ENCODE results near the gene SLC25A29. TPM values are rescaled to one million over a fixed set of nuclear protein-coding genes. Genes with fewer than 3 reads are reported as not detected.

SLC25A29 gene
- total and polyA plus RNA-seq, 2 of the 4 experiments (the other 2 are of a cell fraction): 6.5 to 37.7 TPM

- POLR2A ChIA-PET (ENCODE audit: unreplicated experiment): no interaction called here
- no TSS peak for BruUV-seq (replicated peaks)
Measured at GRCh38 chr14:100261621-100262020, 44.6 kb downstream of the SLC25A29 start.

More at GRCh38 chr14:100261621-100262020, 44.6 kb downstream of the SLC25A29 start:
- Histone ChIP-seq H3K36me3 (ENCODE audit: control insufficient read depth, insufficient read depth, low read length) (peaks cover 18% of the 10 kb centered on the region), H4K5ac (ENCODE audit: low read depth, low read length) (no peak overlapping the region), H3K4me3 (ENCODE audit: insufficient read depth, low read depth, low read length) (no peak overlapping the region), H3K4me1 (ENCODE audit: control insufficient read depth, insufficient read depth, low read length) (peaks cover 10% of the 10 kb centered on the region), H4K91ac (ENCODE audit: insufficient read depth, low read depth, low read length) (no peak overlapping the region), H3K14ac (replicated peaks; ENCODE audit: low read depth, low read length) (no peak overlapping the region), H3K9me3 (ENCODE audit: control insufficient read depth, insufficient read depth, low read length) (no peaks in the 10 kb centered on the region), H3K18ac (ENCODE audit: low read depth, low read length) (no peak overlapping the region), H2BK120ac (ENCODE audit: low read depth, low read length) (no peak overlapping the region), H4K8ac (ENCODE audit: low read depth in 2 of 2, low read length in 2 of 2) (no peak overlapping the region), H2BK5ac (ENCODE audit: low read depth, low read length, poor library complexity, severe bottlenecking) (no peak overlapping the region), H2AK5ac (ENCODE audit: low read depth, low read length) (no peak overlapping the region), H4K20me1 (ENCODE audit: insufficient read depth, low read length) (peaks cover 96% of the 10 kb centered on the region), H3K27ac (ENCODE audit: insufficient read depth, low read length) (no peak overlapping the region), H2BK15ac (ENCODE audit: low read depth, low read length) (no peak overlapping the region), H3K9me1 (ENCODE audit: insufficient read depth, low read length) (peaks cover 16% of the 10 kb centered on the region), H3K4ac (ENCODE audit: low read depth, low read length) (no peak overlapping the region), H3K79me1 (ENCODE audit: low read depth in 1 of 2, low read length in 2 of 2) (peaks cover 19 to 83% of the 10 kb centered on the region in 2 experiments), H3K9ac (ENCODE audit: low read depth, low read length) (no peak overlapping the region), H2AFZ (replicated peaks; ENCODE audit: low read length, poor library complexity) (no peak overlapping the region), H2BK20ac (ENCODE audit: low read depth, low read length) (no peak overlapping the region), H3K4me2 (ENCODE audit: low read depth, low read length) (no peak overlapping the region), H2AK9ac (replicated peaks; ENCODE audit: low read depth, low read length, poor library complexity) (no peak overlapping the region), H3K23ac (ENCODE audit: low read depth, low read length) (no peak overlapping the region), H3K56ac (ENCODE audit: extremely low read depth, insufficient read depth, low read length) (no peak overlapping the region), H3K27me3 (ENCODE audit: control insufficient read depth, insufficient read depth, low read length) (no peaks in the 10 kb centered on the region)
- dilution Hi-C loops (cut with HindIII; ENCODE audit: low sequenced_read_pairs, unreplicated experiment): no loop called here
- no peak for ATAC-seq (ENCODE audit: low read depth)
- TF ChIP-seq SMC3 (IDR thresholded peaks at IDR 0.05; ENCODE audit: low read depth, low read length) (no peak), MXI1 (IDR thresholded peaks at IDR 0.05; ENCODE audit: borderline replicate concordance, low read depth, low read length) (no peak), POLR2A (IDR thresholded peaks at IDR 0.05; ENCODE audit: low read depth, low read length) (no peak), RCOR1 (IDR thresholded peaks at IDR 0.05; ENCODE audit: insufficient replicate concordance, low read length) (no peak), NFE2L2 (IDR thresholded peaks at IDR 0.05; ENCODE audit: low read depth, low read length) (no peak), CHD1 (IDR thresholded peaks at IDR 0.05; ENCODE audit: low read depth, low read length) (no peak), CEBPB (IDR thresholded peaks at IDR 0.05; ENCODE audit: low read depth, low read length) (no peak), MAFK (IDR thresholded peaks at IDR 0.05; ENCODE audit: low read depth, low read length) (no peak), RAD21 (IDR thresholded peaks at IDR 0.05; ENCODE audit: low read length) (no peak), FOS (IDR thresholded peaks at IDR 0.05; ENCODE audit: low read depth, low read length) (no peak), RFX5 (IDR thresholded peaks at IDR 0.05; ENCODE audit: low read depth, low read length) (no peak), BHLHE40 (IDR thresholded peaks at IDR 0.05; ENCODE audit: low read depth, low read length) (no peak), MAZ (IDR thresholded peaks at IDR 0.05; ENCODE audit: borderline replicate concordance, low read depth, low read length) (no peak)
- TF ChIP-seq, protein P1, sequence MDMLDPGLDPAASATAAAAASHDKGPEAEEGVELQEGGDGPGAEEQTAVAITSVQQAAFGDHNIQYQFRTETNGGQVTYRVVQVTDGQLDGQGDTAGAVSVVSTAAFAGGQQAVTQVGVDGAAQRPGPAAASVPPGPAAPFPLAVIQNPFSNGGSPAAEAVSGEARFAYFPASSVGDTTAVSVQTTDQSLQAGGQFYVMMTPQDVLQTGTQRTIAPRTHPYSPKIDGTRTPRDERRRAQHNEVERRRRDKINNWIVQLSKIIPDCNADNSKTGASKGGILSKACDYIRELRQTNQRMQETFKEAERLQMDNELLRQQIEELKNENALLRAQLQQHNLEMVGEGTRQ (IDR thresholded peaks at IDR 0.05; ENCODE audit: low read depth, low read length): no peak
- TF ChIP-seq, protein P2, sequence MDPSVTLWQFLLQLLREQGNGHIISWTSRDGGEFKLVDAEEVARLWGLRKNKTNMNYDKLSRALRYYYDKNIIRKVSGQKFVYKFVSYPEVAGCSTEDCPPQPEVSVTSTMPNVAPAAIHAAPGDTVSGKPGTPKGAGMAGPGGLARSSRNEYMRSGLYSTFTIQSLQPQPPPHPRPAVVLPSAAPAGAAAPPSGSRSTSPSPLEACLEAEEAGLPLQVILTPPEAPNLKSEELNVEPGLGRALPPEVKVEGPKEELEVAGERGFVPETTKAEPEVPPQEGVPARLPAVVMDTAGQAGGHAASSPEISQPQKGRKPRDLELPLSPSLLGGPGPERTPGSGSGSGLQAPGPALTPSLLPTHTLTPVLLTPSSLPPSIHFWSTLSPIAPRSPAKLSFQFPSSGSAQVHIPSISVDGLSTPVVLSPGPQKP (IDR thresholded peaks at IDR 0.05; ENCODE audit: borderline replicate concordance, low read depth, low read length): no peak
- TF ChIP-seq, protein P3, sequence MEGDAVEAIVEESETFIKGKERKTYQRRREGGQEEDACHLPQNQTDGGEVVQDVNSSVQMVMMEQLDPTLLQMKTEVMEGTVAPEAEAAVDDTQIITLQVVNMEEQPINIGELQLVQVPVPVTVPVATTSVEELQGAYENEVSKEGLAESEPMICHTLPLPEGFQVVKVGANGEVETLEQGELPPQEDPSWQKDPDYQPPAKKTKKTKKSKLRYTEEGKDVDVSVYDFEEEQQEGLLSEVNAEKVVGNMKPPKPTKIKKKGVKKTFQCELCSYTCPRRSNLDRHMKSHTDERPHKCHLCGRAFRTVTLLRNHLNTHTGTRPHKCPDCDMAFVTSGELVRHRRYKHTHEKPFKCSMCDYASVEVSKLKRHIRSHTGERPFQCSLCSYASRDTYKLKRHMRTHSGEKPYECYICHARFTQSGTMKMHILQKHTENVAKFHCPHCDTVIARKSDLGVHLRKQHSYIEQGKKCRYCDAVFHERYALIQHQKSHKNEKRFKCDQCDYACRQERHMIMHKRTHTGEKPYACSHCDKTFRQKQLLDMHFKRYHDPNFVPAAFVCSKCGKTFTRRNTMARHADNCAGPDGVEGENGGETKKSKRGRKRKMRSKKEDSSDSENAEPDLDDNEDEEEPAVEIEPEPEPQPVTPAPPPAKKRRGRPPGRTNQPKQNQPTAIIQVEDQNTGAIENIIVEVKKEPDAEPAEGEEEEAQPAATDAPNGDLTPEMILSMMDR (conservative IDR thresholded peaks at IDR 0.05; ENCODE audit: low read depth, low read length): no peak
- 100% methylated on average over 1 of the region's 3 CpGs; no CpG with 5 or more reads in 1 of the 2 experiments for WGBS, 2 experiments (ENCODE audit: extremely low coverage in 2 of 2, insufficient read length in 1 of 2)
- no peak for DNase-seq
- CTCF ChIA-PET: interaction anchor here (1.5 kb wide), 1 partner anchor 15 kb away, joined by 4 read pairs; no protein-coding TSS in a partner anchor
- intact Hi-C loops (cut with micrococcal nuclease): no loop called here
- in situ Hi-C loops (cut with MboI; ENCODE audit: low sequenced_read_pairs): no loop called here

All from IMR-90 (cell line).